Tibial artery (tissue), 4 donors: ENCODE results near the gene RAD51B.

Experiments
- DNase-seq, 2 donors: peaks; one replicate each; pipeline ENCODE4 v3.0.0-alpha.2; 2019
- H3K27ac ChIP-seq, 2 donors: fragments of 200-600 bp; sonication (generic) in 1 of 2; 1 replicate in 1 of 2; 2 replicates in 1 of 2; pipeline ENCODE4 v1.5.1; 2018 to 2019; ENCODE audit warnings: mild to moderate bottlenecking in 1 of 2
- H3K27me3 ChIP-seq, 2 donors: fragments of 200-600 bp; sonication (generic) in 1 of 2; one replicate each; pipeline versions ENCODE4 v1.5.1 to v1.6.0; 2016 to 2019
- H3K36me3 ChIP-seq, 3 donors: fragments of 200-600 bp; sonication (generic) in 2 of 3; one replicate each; pipeline ENCODE4 v1.5.1; 2016 to 2019; ENCODE audit warnings: mild to moderate bottlenecking in 2 of 3
- H3K4me1 ChIP-seq, 4 donors: fragments of 200-600 bp; sonication (generic) in 2 of 4; 1 replicate in 3 of 4; 2 replicates in 1 of 4; pipeline ENCODE4 v1.5.1; 2016 to 2019
- H3K4me3 ChIP-seq, 2 donors: fragments of 200-600 bp; sonication (generic) in 1 of 2; 1 replicate in 1 of 2; 2 replicates in 1 of 2; pipeline ENCODE4 v1.5.1; 2018 to 2019; ENCODE audit warnings: mild to moderate bottlenecking in 2 of 2
- H3K9me3 ChIP-seq, 3 donors: fragments of 200-600 bp; sonication (generic) in 1 of 3; one replicate each; pipeline ENCODE4 v1.5.1; 2016 to 2019
- CTCF ChIP-seq, 2 experiments: fragments of 200-600 bp in 1 of 2; fragments of 450-650 bp in 1 of 2; IDR thresholded peaks; one replicate each; pipeline ENCODE4 v1.5.1; 2017 to 2019; ENCODE audit warnings: antibody characterized with exemption in 2 of 2, mild to moderate bottlenecking in 1 of 2, moderate library complexity in 1 of 2
- intact Hi-C: fragments of 100-400 bp; cut with DNase I; formaldehyde crosslinking; loops from one replicate; pipeline ENCODE4 v1.15.0; 2023; ENCODE audit warnings: low total_unique reads

RAD51B gene

GRCh38 chr14:68589447-68590200, 770.0 kb downstream of the RAD51B start:
- intact Hi-C loops: no loop called here

DNA sequence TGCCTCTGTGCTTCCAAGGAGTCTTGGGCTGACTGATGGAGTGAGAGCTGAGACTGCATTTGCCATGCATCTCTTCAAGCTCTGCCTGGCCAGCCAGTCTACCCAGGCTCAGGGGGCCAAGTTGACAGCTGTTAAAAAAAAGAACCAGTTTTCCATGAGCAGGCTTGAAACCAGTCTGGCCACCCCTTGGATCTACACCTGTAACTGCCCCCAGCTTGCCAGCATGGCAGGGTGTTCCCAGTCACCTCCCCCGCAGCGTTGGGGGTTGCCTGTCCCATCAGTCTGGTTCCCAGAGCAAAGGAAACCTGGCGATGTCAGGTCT, 770.6 kb downstream of the RAD51B start:
- peak overlapping the region; percentile 31 to 35 for H3K27ac ChIP-seq
- no peaks in the 10 kb centered on the region for H3K9me3 ChIP-seq
- no peak overlapping the region for H3K4me3 ChIP-seq
- intact Hi-C loops: no loop called here
- H3K27me3 ChIP-seq: no peaks in the 10 kb centered on the region
- peak in 1 of 2 donors; percentile 60 for DNase-seq
- no peaks in the 10 kb centered on the region for H3K36me3 ChIP-seq
- TF ChIP-seq CTCF (IDR thresholded peaks at IDR 0.05): no peak
- H3K4me1 ChIP-seq: peaks cover 0 to 32% (median 17%) of the 10 kb centered on the region in 4 donors

More at GRCh38 chr14:68589447-68590200, 770.0 kb downstream of the RAD51B start:
- no peaks in the 10 kb centered on the region for H3K27me3 ChIP-seq
- TF ChIP-seq CTCF (IDR thresholded peaks at IDR 0.05): no peak
- H3K36me3 ChIP-seq: no peaks in the 10 kb centered on the region
- peaks cover 0 to 32% (median 17%) of the 10 kb centered on the region in 4 donors for H3K4me1 ChIP-seq
- no peak overlapping the region for H3K4me3 ChIP-seq
- peak overlapping the region; percentile 31 to 35 for H3K27ac ChIP-seq
- H3K9me3 ChIP-seq: no peaks in the 10 kb centered on the region
- peak; percentile 52 to 75 for DNase-seq

DNA sequence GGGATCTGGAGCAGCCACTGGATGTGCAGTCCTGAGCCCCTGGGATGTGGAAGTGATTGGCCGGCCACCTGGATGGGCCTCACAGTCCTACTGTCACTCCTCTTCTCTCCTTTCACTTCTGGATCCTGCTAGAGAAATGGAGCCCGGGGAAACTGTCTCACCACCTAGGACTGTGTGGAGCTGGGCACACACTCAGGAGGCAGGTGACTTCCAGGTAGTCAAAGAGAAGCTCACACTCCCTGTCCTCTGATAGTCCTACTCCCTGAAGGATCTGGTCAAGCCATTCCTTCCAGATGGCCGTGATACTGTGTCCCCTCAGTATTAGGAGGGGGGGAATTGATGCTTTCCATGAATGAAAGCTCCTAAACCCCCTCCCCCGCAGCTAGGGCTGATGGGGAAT, 772.2 kb downstream of the RAD51B start:
- DNase-seq: peak in 1 of 2 donors; percentile 15
- Histone ChIP-seq H3K4me1 (peaks cover 0 to 28% (median 15%) of the 10 kb centered on the region in 4 donors), H3K4me3 (no peak overlapping the region), H3K9me3 (no peaks in the 10 kb centered on the region), H3K27me3 (no peaks in the 10 kb centered on the region), H3K27ac (no peak overlapping the region), H3K36me3 (no peaks in the 10 kb centered on the region)
- intact Hi-C loops: no loop called here
- no peak for TF ChIP-seq CTCF (IDR thresholded peaks at IDR 0.05)

GRCh38 chr14:68592948-68593556, 773.5 kb downstream of the RAD51B start:
- H3K27ac ChIP-seq: no peak overlapping the region
- TF ChIP-seq CTCF (IDR thresholded peaks at IDR 0.05): no peak
- intact Hi-C loops: no loop called here
- H3K4me3 ChIP-seq: no peak overlapping the region
- peaks cover 0 to 18% (median 13%) of the 10 kb centered on the region in 4 donors for H3K4me1 ChIP-seq
- DNase-seq: peak in 1 of 2 donors; percentile 39
- no peaks in the 10 kb centered on the region for H3K36me3 ChIP-seq
- no peaks in the 10 kb centered on the region for H3K27me3 ChIP-seq
- no peaks in the 10 kb centered on the region for H3K9me3 ChIP-seq

DNA sequence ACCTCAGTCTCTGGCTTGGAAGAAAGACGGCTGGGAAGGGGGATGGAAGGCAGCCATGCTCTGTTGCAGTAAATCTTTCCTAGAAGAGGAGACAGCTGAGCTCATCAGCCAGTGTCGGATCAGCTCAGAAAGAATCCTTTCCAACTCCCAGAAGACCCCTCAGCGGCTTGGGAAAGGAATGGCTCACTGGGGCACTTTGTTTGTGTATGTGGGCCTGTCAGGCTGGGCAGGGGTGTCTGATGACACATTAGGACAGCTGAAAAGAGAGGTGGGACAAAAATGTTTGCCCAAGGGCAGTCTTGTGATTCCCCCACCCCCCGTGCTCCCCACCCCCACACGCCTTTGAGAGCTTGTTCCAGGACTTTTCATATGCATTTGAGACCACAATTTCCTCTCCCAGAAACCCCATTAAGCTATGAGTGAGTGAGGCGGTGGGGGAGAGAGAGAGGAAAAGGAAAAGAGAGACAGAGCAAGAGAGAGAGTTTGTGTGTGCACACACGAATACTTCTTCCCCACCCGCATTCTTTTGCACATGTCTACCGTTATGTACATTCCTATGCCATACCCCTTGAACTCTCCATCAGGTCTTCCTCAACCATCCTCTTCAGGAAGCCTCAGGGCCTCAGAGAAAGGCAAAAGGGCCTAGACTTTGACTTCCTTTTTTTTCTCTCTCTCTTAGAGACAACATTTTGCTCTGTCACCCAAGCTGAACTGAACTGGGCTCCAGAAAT, 774.4 kb downstream of the RAD51B start:
- DNase-seq: peak in 1 of 2 donors; percentile 21
- H3K27me3 ChIP-seq: no peaks in the 10 kb centered on the region
- H3K9me3 ChIP-seq: no peaks in the 10 kb centered on the region
- no peaks in the 10 kb centered on the region for H3K36me3 ChIP-seq
- no peak overlapping the region for H3K4me3 ChIP-seq
- no peak overlapping the region for H3K27ac ChIP-seq
- intact Hi-C loops: no loop called here
- H3K4me1 ChIP-seq: peaks cover 0 to 24% (median 20%) of the 10 kb centered on the region in 4 donors
- no peak for TF ChIP-seq CTCF (IDR thresholded peaks at IDR 0.05)
